Astrocyte (in vitro differentiated cells and primary cell): ENCODE results near the gene MED13L.

ENCODE experiments used
- CTCF ChIP-seq: IDR thresholded peaks from 2 replicates; pipeline ENCODE4 v1.5.1; 2011; ENCODE audit warnings: low read depth, mild to moderate bottlenecking, inconsistent platforms, low read length, moderate library complexity; ENCODE audit not compliant: insufficient read depth
- EZH2 ChIP-seq: IDR thresholded peaks from 2 replicates; pipeline ENCODE4 v1.6.1; 2012; ENCODE audit warnings: mild to moderate bottlenecking, low read length, inconsistent platforms; ENCODE audit not compliant: insufficient read depth

- TF ChIP-seq CTCF = no peak
- TF ChIP-seq EZH2 = no peak
Observed at GRCh38 chr12:115926037-115926670, 351.3 kb downstream of the MED13L start.
